Measurements from ENCODE around the gene JAM2.

DNA sequence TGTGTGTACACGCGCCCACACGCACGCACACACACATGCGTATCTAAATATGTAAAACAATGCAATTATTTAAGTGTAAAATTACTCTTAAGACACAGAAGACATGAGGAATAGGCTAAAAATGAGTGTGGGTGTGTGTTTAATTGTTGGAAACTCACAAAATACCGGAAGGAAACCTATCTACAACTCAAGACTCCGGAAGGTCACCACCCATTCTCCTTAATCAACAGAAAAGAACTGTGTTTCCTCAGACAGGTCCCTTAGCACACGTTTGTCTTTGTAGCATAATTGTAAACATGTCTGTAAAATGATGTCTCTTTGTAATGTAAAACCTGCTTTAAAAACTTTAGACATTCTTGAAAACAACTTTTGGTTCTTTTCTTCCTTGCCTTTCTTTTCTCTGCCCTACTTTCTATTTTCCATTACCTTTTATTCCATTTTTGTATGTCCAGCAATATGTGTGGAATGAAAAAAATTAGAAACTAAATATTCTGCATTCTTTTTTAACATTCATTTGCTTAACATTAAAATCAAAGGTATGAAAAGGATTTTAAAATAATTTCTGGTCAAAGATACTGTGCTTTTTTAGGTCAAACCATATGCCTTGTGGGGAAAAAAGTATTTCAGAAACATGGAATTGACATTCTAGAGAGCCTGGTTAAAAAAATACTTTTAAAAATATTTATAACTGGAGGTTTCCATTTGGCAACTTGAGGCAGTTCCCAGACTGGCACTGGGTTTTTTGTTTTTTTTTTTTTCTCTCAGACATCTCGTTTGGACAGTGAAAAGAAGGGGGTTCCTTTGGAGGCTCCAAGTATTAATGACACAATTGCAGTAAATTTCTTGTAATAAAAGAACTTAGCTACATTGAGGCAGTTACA lies 49.5 kb downstream of the JAM2 start:
- TF ChIP-seq POLR2A (IDR thresholded peaks at IDR 0.05), result no peak
- TF ChIP-seq, protein P1, sequence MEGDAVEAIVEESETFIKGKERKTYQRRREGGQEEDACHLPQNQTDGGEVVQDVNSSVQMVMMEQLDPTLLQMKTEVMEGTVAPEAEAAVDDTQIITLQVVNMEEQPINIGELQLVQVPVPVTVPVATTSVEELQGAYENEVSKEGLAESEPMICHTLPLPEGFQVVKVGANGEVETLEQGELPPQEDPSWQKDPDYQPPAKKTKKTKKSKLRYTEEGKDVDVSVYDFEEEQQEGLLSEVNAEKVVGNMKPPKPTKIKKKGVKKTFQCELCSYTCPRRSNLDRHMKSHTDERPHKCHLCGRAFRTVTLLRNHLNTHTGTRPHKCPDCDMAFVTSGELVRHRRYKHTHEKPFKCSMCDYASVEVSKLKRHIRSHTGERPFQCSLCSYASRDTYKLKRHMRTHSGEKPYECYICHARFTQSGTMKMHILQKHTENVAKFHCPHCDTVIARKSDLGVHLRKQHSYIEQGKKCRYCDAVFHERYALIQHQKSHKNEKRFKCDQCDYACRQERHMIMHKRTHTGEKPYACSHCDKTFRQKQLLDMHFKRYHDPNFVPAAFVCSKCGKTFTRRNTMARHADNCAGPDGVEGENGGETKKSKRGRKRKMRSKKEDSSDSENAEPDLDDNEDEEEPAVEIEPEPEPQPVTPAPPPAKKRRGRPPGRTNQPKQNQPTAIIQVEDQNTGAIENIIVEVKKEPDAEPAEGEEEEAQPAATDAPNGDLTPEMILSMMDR (IDR thresholded peaks at IDR 0.05), result no peak
